ENCODE data around the gene ASAH2B. TPM values are rescaled to one million over a fixed set of nuclear protein-coding genes. Genes with fewer than 3 reads are reported as not detected.

The ASAH2B gene
- total and polyA plus RNA-seq, 2 donors (not counting 3 experiments of a cell fraction or from before 2014, with no cell fraction given), result 1.9 to 6.5 TPM

DNA sequence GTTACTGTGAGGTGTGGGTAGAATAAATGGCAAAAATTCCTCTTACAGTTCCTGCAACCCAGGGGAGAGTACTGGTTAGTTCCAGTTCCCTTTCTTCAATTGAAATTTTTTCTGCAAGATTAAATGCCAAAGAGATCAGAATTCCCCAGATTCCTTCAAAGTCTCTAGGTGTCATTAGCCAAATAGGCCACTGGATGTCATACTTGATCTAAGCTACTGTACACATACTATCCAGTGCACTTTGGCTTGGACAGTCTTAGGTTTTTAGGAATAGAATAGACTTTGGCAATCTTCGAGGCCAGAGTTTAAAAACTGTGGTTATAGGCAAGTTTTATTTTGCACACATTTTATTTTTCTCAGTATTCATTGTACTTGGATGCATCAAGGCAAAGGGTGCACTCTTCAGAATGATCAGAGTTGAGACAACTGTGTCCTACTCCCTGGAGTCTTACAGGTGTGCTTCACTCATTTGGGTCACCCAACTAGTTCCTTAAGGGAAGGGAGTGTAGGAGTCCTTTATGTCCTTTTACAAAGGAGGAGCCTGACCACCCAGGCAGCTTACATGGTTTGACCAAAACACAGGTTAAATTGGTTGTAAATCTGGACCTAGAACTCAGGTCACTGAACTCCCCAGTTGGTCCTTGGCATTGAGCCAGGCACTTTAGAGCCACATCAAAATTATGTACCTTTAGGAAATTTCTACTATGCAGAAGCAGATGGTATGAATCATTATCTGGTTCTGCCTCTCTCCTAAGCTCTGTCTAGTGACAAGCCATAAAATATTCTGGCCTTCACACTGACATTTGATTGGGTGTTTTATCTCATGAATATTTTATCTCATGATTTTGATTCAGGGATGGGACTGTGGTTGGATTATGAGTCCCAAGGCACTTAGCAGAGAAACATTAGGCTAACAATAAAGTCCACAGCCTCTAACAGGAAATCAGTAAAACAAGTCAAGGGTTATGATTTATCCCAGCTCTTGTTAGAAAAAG lies 49.5 kb downstream of the ASAH2B start:
- Histone ChIP-seq H3K79me2 (ENCODE audit: control insufficient read depth, insufficient read depth, low read length) (no peaks in the 10 kb centered on the region), H3K27me3 (ENCODE audit: control insufficient read depth in 2 of 2, insufficient read depth in 2 of 2, low read length in 2 of 2) (peaks cover 0 to 2% of the 10 kb centered on the region in 2 experiments), H3K9ac (replicated peaks; ENCODE audit: extremely low read depth, insufficient read depth, low read length) (no peak overlapping the region), H4K20me1 (replicated peaks; ENCODE audit: control insufficient read depth, extremely low read depth, insufficient read depth, low read length) (no peaks in the 10 kb centered on the region), H3K9me3 (replicated peaks; ENCODE audit: control insufficient read depth, insufficient read depth, low read length) (no peaks in the 10 kb centered on the region), H3K4me3 (replicated peaks in 1 of 3; ENCODE audit: insufficient read depth in 1 of 3, low read depth in 1 of 3, low read length in 3 of 3) (no peak overlapping the region), H3K36me3 (ENCODE audit: control insufficient read depth in 2 of 2, extremely low read depth in 1 of 2, insufficient read depth in 2 of 2, low read length in 2 of 2) (no peaks in the 10 kb centered on the region), H3K4me2 (ENCODE audit: insufficient read depth, low read length) (no peak overlapping the region), H3K4me1 (ENCODE audit: control insufficient read depth, extremely low read depth, insufficient read depth, low read length) (no peaks in the 10 kb centered on the region), H3K9me1 (replicated peaks; ENCODE audit: control insufficient read depth, extremely low read depth, insufficient read depth, low read length) (no peaks in the 10 kb centered on the region), H2AFZ (ENCODE audit: low read depth, low read length) (no peak overlapping the region), H3K27ac (ENCODE audit: insufficient read depth, low read depth, low read length) (no peak overlapping the region)
- ChIA-PET POLR2A (no interaction called here), CTCF (interaction anchor here (0.7 to 4.1 kb wide), 9 partner anchors 10 to 274 kb away, joined by 3 to 99 read pairs (median 3); no protein-coding TSS in a partner anchor)
- DNase-seq (ENCODE audit: low read depth, low spot score), result peak; percentile 29
- BruUV-seq (replicated peaks), result no TSS peak
- dilution Hi-C loops (cut with MboI; ENCODE audit: extremely low pct_ligation_motif_present, low sequenced_read_pairs) (no loop called here), intact Hi-C loops (cut with micrococcal nuclease) (loop anchor here (1.0 to 5.0 kb wide), 3 partner anchors 102 to 212 kb away; no protein-coding TSS in a partner anchor)
- TF ChIP-seq JUN (IDR thresholded peaks at IDR 0.05; ENCODE audit: borderline replicate concordance, insufficient read depth, insufficient read length, low read depth), result no peak
- peak in 1 of 2 donors; percentile 40 for TF ChIP-seq CTCF (IDR thresholded peaks at IDR 0.05; ENCODE audit: extremely low read depth in 1 of 2, insufficient read depth in 1 of 2, low read depth in 1 of 2, low read length in 2 of 2)
- peak; percentile 76 for FAIRE-seq

- Histone ChIP-seq H3K4me1 (ENCODE audit: control insufficient read depth, extremely low read depth, insufficient read depth, low read length) (no peaks in the 10 kb centered on the region), H4K20me1 (replicated peaks; ENCODE audit: control insufficient read depth, extremely low read depth, insufficient read depth, low read length) (no peaks in the 10 kb centered on the region), H3K27ac (ENCODE audit: insufficient read depth, low read depth, low read length) (no peak overlapping the region), H3K9ac (replicated peaks; ENCODE audit: extremely low read depth, insufficient read depth, low read length) (no peak overlapping the region), H2AFZ (ENCODE audit: low read depth, low read length) (no peak overlapping the region), H3K9me3 (replicated peaks; ENCODE audit: control insufficient read depth, insufficient read depth, low read length) (no peaks in the 10 kb centered on the region), H3K27me3 (ENCODE audit: control insufficient read depth in 2 of 2, insufficient read depth in 2 of 2, low read length in 2 of 2) (peaks cover 4% of the 10 kb centered on the region in 2 experiments), H3K9me1 (replicated peaks; ENCODE audit: control insufficient read depth, extremely low read depth, insufficient read depth, low read length) (peaks cover 2% of the 10 kb centered on the region), H3K79me2 (ENCODE audit: control insufficient read depth, insufficient read depth, low read length) (no peaks in the 10 kb centered on the region), H3K4me3 (replicated peaks in 1 of 3; ENCODE audit: insufficient read depth in 1 of 3, low read depth in 1 of 3, low read length in 3 of 3) (no peak overlapping the region), H3K4me2 (ENCODE audit: insufficient read depth, low read length) (no peak overlapping the region), H3K36me3 (ENCODE audit: control insufficient read depth in 2 of 2, extremely low read depth in 1 of 2, insufficient read depth in 2 of 2, low read length in 2 of 2) (no peaks in the 10 kb centered on the region)
- dilution Hi-C loops (cut with MboI; ENCODE audit: extremely low pct_ligation_motif_present, low sequenced_read_pairs), result no loop called here
- ChIA-PET POLR2A (no interaction called here), CTCF (no interaction called here)
- intact Hi-C loops (cut with micrococcal nuclease), result no loop called here
- FAIRE-seq (no peak), DNase-seq (ENCODE audit: low read depth, low spot score) (no peak)
- BruUV-seq (replicated peaks), result no TSS peak
- no peak for TF ChIP-seq FOS (IDR thresholded peaks at IDR 0.05; ENCODE audit: borderline replicate concordance, insufficient read depth, low read length)
- no peak for TF ChIP-seq EZH2 (IDR thresholded peaks at IDR 0.05; ENCODE audit: borderline replicate concordance, low read depth, low read length, severe bottlenecking)
- no peak for TF ChIP-seq CTCF (IDR thresholded peaks at IDR 0.05; ENCODE audit: extremely low read depth in 1 of 2, insufficient read depth in 1 of 2, low read depth in 1 of 2, low read length in 2 of 2)
- TF ChIP-seq POLR2AphosphoS5 (IDR thresholded peaks at IDR 0.05; ENCODE audit: insufficient read depth, low read depth, low read length), result no peak
- TF ChIP-seq GATA2 (IDR thresholded peaks at IDR 0.05; ENCODE audit: insufficient read depth, insufficient read length, low read depth, low read length), result no peak
- TF ChIP-seq JUN (IDR thresholded peaks at IDR 0.05; ENCODE audit: borderline replicate concordance, insufficient read depth, insufficient read length, low read depth), result no peak
- no peak for TF ChIP-seq POLR2A (IDR thresholded peaks at IDR 0.05; ENCODE audit: low read depth, low read length)
- TF ChIP-seq, protein P1, sequence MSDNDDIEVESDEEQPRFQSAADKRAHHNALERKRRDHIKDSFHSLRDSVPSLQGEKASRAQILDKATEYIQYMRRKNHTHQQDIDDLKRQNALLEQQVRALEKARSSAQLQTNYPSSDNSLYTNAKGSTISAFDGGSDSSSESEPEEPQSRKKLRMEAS (IDR thresholded peaks at IDR 0.05; ENCODE audit: insufficient read depth, insufficient read length), result no peak
- no peak for TF ChIP-seq MYC (IDR thresholded peaks at IDR 0.05; ENCODE audit: low read depth, low read length)
Measured at GRCh38 chr10:50794490-50794889, 54.8 kb downstream of the ASAH2B start.

Measured in endothelial cell of umbilical vein (primary cell).